ENCODE measurements around the gene RPUSD1.

The RPUSD1 gene

DNA sequence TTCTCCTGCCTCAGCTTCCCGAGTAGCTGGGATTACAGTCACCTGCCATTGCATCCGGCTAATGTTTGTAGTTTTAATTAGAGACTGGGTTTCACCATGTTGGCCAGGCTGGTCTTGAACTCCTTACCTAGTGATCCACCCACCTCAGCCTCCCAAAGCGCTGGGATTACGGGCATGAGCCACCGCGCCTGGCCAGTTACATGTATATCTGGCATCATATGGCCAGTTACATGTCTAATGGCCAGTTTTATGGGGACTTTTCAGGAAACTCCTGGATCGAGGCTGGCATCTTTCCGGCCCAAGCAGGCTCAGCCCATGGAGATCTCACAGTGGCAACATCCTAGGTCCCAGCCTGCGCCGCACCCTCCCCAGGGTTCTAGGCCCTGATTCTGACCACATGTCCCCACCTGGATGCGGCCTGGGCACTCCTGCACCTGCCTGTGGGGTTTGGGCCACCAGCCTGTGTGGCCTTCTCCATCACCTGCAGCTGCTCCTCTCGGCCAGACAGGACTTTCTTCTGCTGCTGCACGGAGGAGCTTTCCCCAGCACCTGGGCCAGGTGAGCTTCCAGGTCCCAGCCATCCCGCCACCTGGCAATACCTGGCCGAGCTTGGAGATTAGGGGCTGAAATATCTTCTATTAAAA is 46.1 kb downstream of the RPUSD1 start:
- DNase-seq = no peak

DNA sequence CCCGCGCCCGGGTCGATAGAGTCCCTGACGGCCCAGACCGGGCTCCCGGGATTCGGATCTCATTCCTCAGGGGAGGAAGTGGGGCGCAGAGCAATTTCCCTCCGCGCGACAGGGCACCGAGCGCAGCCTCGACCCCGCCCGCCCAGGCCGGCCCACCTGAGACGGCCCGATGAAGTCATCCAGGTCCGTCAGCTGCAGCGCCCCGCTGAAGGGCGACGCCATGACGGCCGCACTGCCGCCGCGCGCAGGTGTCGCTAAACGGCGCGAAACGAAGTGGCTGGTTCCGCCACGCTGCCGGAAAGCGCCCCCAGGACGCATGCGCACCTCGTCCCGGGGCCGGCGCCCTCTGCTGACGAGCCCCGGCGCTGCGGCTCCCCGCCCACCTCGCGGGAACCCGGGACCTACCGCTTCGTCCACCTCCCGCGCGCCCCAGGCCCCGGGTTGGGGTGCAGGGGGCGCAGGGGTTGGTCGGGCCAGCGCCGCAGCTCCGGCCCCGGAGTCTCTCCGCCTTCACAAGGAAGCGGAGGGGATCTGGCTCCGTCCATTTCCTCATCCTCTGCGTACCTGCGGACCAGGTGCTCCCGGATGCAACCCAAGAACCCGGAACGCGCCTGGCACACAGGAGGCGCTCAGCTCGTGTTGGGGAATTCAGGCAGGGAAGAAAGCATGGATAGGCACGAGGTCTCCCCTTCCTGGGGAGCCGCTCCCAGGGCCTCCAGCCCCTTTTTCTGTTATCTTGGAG is 47.2 kb downstream of the RPUSD1 start, which contains the start of gene CIAO3:
TSS of gene CIAO3 (minus strand) at position 234 of the 742 bp plus-strand sequence. CDS start at position 222, 12 bp downstream.
- DNase-seq = peak; percentile 89

DNA sequence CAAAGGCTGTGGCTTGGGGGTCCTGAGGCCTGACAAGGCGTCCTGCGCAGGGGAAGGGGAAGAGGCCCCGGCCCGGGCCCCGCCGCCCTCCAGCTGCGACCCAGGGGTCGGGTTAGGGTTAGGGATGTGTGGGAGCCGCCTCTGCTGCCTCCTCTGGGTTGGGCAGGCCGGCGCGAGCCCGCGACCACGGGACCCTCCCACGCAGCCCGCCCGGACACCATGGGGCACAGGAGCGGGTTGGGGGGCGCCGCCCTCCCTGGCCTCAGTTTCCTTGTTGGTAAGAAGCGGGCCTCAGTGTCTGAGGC is 47.8 kb downstream of the RPUSD1 start:
- no peak for DNase-seq

DNA sequence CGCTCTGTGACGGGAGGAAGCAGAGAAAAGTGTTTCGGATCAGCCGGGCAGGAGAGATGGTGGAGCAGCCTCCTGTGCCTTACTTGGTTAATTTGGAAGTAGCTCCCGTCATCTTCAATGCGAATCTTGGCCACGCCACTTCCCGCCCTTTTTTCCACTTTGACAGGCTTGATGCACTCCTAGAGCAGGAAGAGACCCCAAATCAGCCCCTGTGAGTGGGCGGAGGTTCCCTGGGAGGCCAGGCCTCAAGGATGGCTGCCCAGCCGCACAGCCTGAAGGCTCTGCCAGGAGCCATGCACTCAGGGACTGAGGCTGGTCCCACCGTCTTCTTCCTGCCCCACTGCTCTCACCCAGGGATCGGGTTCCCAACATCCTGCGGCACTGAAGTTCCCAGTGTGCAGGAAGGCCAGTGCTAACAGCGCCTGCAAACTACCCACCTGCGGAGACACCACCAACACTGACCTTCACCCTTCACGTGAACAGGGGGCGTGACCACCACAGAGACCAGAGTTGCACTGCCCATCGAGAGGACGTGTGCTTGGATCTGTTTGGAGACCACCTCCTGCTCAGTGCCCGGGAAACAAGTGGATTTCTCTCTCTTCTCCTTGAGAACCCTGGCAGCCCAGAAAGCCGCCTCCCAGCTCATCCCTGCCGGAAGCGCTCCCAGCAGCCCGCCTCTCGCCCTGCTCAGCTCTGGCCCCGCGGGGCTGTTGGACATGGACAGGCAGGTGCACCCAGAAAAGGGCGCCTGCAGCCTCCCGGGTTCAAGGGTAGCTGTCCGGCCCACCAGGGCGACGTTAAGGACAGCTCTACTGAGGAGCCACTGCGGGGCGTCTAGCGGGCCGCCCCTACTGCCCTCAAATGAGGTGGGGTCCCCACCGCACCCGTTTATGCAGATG is 48.4 kb downstream of the RPUSD1 start:
- DNase-seq = no peak

DNA sequence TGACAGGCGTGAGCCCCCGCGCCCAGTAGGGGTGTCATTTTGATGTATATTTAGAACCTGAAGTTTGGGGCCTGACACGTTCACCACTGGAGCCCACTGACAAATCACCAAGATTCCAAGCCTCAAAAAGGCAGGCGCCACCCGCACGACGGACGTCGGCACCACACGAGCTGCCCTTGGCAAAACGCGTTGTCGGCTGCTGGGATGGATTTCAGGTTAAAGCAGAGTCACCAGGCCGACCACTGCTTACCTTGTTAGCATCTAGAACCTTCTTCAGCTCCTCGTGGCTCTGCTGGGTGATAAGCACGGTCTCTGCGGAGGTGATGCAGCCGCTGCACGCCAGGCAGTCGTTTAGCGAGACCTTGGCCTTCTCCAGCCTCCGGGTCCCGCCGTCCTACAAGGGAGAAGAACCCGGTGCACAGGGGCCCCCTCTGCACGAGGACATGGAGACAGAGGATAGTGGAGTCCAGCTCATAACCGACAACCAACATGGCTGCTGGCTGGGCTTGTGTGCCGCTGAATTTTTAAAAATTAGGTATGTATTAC is 51.2 kb downstream of the RPUSD1 start:
- no peak for DNase-seq

DNA sequence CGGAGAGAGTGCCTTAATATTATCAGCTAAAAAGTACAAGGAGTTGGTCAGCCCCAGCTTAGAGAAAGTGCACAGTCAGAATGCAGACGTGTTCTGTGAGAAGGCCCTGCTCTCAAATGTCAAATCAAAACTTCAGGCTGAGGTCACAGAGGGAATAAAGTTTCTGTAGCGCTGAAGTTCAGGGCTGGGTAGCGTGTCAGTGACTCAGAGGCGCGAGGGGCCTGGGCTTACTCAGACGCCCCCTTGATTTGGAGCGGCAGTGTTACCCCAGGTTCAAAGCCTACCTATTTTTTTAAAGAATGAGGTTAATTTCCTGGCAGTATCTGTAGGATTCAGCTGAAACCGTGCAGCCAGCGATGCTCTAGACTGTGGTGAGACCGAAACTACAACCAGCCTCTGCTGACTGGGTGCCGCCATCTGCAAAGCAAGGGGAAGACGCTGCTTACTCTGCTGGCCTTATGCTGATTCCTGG is 52.2 kb downstream of the RPUSD1 start:
- DNase-seq = no peak

DNA sequence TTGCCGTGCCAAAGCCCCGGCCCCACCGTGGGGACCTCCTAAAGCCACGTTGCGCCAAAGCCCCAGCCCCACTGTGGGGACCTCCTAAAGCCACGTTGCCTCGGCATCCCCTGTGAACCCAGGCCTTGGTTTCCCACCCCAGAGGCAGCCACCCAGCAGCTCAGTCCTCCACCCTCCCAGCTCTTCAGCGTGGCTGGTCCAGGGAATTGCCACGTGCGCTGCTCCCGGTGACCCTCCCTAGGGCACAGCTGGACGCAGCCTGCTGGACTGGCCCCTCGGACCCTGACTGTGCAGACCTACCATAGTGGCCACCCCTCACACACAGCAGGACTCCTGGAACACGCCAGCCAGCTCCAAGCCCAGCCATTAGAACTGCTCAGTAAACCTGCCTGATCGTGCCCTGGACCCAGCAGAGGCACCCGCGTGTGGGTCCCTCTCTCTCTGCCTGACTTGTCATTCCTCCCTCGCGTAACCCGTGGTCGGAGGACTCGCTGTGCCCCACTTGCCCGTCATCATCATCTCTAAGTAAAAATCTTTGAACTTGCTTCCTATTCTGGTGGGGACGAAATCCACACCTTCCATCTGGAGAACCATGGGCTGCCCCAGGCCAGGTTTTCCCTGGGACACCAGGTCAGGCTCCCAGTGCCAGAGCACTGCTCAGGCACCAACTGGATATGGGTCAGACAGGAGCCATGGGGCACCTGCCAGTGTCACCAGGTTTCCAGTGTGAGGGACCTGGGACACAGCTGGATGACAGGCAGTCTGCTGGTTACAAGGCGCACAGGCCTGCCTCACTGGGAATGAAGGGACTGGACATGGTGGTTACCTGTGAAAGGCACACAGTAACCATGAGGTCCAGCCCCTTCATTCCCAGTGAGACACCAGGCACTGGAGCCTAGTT is 53.0 kb downstream of the RPUSD1 start:
- DNase-seq = no peak
